Mucosa of descending colon (tissue), 3 donors: ENCODE data around the gene GRM1. TPM values are rescaled to one million over a fixed set of nuclear protein-coding genes. Genes with fewer than 3 reads are reported as not detected.

Source experiments
- ATAC-seq: fragments of 200-7000 bp; cut with Tn5 transposase; one replicate; pipeline ENCODE4 v1.9.1; 2020; ENCODE audit warnings: mild to moderate bottlenecking, moderate library complexity
- DNase-seq, 3 donors: peaks; one replicate each; pipeline ENCODE4 v3.0.0-alpha.2; 2020
- H3K36me3 ChIP-seq: fragments of 200-600 bp; one replicate; pipeline ENCODE4 v1.8.0; 2021; ENCODE audit warnings: low read depth, mild to moderate bottlenecking
- H3K4me1 ChIP-seq: fragments of 200-600 bp; one replicate; pipeline ENCODE4 v1.8.0; 2021; ENCODE audit warnings: low read depth, mild to moderate bottlenecking
- H3K4me3 ChIP-seq: fragments of 200-600 bp; one replicate; pipeline ENCODE4 v1.8.0; 2021; ENCODE audit warnings: mild to moderate bottlenecking
- H3K9me3 ChIP-seq: fragments of 200-600 bp; one replicate; pipeline ENCODE4 v1.8.0; 2021; ENCODE audit warnings: mild to moderate bottlenecking
- intact Hi-C, 2 donors: fragments of 100-400 bp; cut with DNase I in 1 of 2; cut with micrococcal nuclease in 1 of 2; formaldehyde crosslinking; loops; one replicate each; pipeline versions ENCODE4 v1.11.0 to v1.11.1; 2022; cut with DNase I, micrococcal nuclease
- total RNA-seq, 3 donors: library from RNA; stranded (reverse); fragmentation: NEBNext Ultra II Directional in 2 of 3; extraction: Animal tissue kit (Norgen Biotek cat#: 25700) in 2 of 3; gene quantifications; one replicate each; pipeline versions ENCODE4 v1.2.1 to v1.2.4, GENCODE V29; 2021 to 2023
- TF ChIP-seq, protein P1 (sequence below): fragments of 200-600 bp; IDR thresholded peaks from one replicate; pipeline ENCODE4 v1.8.0; 2022; ENCODE audit warnings: antibody characterized with exemption, mild to moderate bottlenecking
- donor health status: DM: no; HTN: no; CAD: no; lungs with moderate emphysema.
- donor health status: DM: no; HTN: no; CAD: no.
- donor health status: DM: no; HTN: yes; CAD: no.

Gene GRM1
- total RNA-seq, 3 donors from 2014 or later, result 0.13 TPM; not detected in 2

DNA sequence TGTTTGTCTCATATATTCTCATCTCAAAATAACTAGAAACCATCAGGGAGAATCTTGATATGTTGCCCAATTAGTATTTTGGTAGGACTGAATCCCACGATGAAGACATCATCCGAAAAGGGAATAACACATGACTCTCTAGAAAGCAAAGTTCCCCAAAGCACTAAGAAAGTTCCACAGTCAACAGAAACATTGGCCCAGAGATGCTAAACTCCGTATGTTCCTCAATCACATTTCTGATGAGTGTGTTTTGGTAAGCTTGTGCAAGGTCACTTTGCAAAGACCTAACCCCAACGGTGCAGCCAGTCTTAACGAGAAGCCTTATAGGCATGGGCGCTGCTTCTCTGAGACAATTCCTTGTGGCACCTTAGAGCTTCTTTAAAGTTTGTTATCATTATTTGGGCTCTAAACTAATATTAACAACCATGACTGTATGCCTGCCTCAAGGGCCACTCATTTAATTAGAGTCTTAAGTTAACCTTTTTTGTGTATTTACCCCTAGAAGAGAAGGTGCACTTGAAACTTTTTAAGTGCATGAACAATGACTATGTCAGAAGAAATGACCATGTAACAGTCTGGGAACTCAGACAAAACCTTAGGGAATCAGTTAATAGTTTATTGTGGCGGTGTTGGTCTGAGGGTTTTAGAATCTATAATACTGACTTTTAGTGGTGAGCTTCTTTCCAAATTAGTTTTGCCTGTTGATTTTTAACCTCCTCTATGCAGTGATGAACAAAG lies 312.8 kb downstream of the GRM1 start:
- H3K4me1 ChIP-seq, result no peaks in the 10 kb centered on the region
- DNase-seq (no peak), ATAC-seq (peak; percentile 14)
- intact Hi-C loops, result no loop called here
- no peak overlapping the region for H3K4me3 ChIP-seq
- no peaks in the 10 kb centered on the region for H3K36me3 ChIP-seq
- no peaks in the 10 kb centered on the region for H3K9me3 ChIP-seq
- TF ChIP-seq, protein P1, sequence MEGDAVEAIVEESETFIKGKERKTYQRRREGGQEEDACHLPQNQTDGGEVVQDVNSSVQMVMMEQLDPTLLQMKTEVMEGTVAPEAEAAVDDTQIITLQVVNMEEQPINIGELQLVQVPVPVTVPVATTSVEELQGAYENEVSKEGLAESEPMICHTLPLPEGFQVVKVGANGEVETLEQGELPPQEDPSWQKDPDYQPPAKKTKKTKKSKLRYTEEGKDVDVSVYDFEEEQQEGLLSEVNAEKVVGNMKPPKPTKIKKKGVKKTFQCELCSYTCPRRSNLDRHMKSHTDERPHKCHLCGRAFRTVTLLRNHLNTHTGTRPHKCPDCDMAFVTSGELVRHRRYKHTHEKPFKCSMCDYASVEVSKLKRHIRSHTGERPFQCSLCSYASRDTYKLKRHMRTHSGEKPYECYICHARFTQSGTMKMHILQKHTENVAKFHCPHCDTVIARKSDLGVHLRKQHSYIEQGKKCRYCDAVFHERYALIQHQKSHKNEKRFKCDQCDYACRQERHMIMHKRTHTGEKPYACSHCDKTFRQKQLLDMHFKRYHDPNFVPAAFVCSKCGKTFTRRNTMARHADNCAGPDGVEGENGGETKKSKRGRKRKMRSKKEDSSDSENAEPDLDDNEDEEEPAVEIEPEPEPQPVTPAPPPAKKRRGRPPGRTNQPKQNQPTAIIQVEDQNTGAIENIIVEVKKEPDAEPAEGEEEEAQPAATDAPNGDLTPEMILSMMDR, result no peak

DNA sequence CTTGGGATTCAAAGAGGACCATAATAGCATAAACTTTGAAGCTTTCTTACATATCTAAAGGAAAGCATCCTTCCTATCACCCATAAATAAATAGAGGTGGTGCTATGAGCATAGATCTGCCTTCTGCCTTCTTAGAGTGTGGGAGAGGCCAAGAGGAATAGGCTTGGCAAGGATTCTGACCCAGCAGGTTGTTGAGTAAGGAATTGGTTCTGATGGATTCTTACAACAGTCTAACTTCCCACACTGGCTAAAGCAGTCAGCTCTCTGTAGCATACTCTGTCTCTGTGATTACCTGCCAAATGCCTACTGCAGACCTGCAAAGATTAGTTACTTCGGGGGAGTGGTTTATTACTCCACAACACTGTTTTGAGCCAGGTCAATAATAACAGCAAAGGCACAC lies 316.7 kb downstream of the GRM1 start:
- DNase-seq (no peak), ATAC-seq (no peak)
- no peak overlapping the region for H3K4me3 ChIP-seq
- no peaks in the 10 kb centered on the region for H3K4me1 ChIP-seq
- no peaks in the 10 kb centered on the region for H3K36me3 ChIP-seq
- TF ChIP-seq, protein P1, result no peak
- H3K9me3 ChIP-seq, result no peaks in the 10 kb centered on the region
- intact Hi-C loops, result no loop called here

DNA sequence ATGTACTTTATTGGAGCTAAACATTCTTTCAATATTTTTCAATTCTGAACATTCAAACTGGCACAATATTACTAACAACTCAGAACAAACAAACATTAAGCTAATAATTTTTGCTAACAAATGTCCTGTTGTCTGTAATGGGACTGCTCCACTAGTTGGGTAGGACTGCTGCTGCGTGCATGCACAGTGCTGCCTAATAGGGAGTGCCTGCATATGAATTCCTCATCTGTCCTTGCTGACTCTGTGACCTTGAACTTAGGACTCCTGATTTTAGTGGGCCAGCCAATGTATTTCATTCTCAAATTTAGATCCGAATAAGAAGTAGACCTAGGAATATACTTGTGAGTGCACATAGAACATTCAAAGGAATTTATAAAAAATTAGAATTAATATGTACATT lies 318.2 kb downstream of the GRM1 start:
- ATAC-seq (no peak), DNase-seq (no peak)
- intact Hi-C loops, result no loop called here
- TF ChIP-seq, protein P1, result no peak
- Histone ChIP-seq H3K4me1 (no peaks in the 10 kb centered on the region), H3K36me3 (no peaks in the 10 kb centered on the region), H3K4me3 (no peak overlapping the region), H3K9me3 (no peaks in the 10 kb centered on the region)

DNA sequence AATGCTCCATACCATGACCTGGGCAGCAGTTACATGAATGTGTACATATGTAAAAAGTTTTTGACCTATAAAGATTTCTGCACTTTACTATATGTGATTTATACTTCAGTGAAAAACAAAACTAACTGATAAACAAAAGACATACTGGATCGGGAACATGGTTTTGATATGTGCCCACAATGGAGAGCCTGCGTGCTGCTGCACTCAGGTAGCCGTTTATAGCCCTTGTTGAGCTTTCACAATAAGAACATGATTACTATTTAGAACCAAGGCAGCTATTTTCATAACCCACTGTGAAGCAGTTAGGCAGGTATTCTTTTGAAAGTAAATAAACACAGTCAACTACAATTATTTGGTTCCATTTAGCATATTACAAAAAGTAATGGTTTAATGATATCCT lies 318.8 kb downstream of the GRM1 start:
- Histone ChIP-seq H3K4me1 (no peaks in the 10 kb centered on the region), H3K4me3 (no peak overlapping the region), H3K36me3 (no peaks in the 10 kb centered on the region), H3K9me3 (no peaks in the 10 kb centered on the region)
- intact Hi-C loops, result no loop called here
- DNase-seq (no peak), ATAC-seq (no peak)
- TF ChIP-seq, protein P1, result no peak

DNA sequence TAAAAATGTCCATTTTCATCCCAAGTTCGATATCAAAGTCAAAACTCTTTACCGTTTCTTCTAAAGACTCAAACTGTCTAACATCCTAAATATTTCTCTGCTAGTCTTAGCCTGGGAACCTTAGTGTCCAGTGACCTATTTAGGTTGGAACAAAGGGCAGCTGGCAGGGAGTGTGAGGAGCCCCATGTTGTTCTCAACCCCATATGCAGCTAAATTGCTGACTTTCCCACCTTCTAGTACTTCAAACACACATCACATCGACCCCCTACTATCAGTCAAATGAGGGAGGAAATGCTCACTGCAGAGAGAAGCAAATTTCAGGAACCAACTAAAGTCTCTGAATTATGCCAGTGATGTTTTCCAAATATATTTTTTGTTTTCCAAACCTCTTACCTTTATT lies 322.2 kb downstream of the GRM1 start:
- Histone ChIP-seq H3K36me3 (no peaks in the 10 kb centered on the region), H3K4me1 (peaks cover 6% of the 10 kb centered on the region), H3K4me3 (no peak overlapping the region), H3K9me3 (no peaks in the 10 kb centered on the region)
- ATAC-seq (no peak), DNase-seq (no peak)
- TF ChIP-seq, protein P1, result no peak
- intact Hi-C loops, result no loop called here
